Heart right ventricle (tissue), 16 donors: Measurements from ENCODE around the gene SFSWAP. TPM values are rescaled to one million over a fixed set of nuclear protein-coding genes. Genes with fewer than 3 reads are reported as not detected.
A peak's percentile ranks its signal among the peaks of the same experiment; 100 is the strongest.
"Not testable (repeated sequence)": the region's sequence is repeated elsewhere in the genome, so short reads cannot be mapped to it uniquely, and the experiment has no call there.

Source experiments
- ATAC-seq, 8 donors: fragments of 200-7000 bp; cut with Tn5 transposase; one replicate each; pipeline ENCODE4 v1.9.1; 2020; ENCODE audit warnings: mild to moderate bottlenecking in 8 of 8, moderate library complexity in 8 of 8, moderate number of reproducible peaks in 1 of 8
- DNase-seq, 2 donors: peaks; one replicate each; pipeline ENCODE4 v3.0.0-alpha.2; 2020
- H3K27ac ChIP-seq, 10 donors: fragments of 200-600 bp; sonication (generic) in 2 of 10; one replicate each; pipeline versions ENCODE4 v1.5.0 to v1.8.0; 2020 to 2022; ENCODE audit warnings: mild to moderate bottlenecking in 3 of 10
- H3K27me3 ChIP-seq, 7 donors: fragments of 200-600 bp; one replicate each; pipeline ENCODE4 v1.8.0; 2021 to 2022; ENCODE audit warnings: mild to moderate bottlenecking in 2 of 7
- H3K36me3 ChIP-seq, 9 donors: fragments of 200-600 bp; sonication (generic) in 1 of 9; one replicate each; pipeline versions ENCODE4 v1.5.0 to v1.8.0; 2020 to 2022; ENCODE audit warnings: mild to moderate bottlenecking in 2 of 9
- H3K4me1 ChIP-seq, 9 donors: fragments of 200-600 bp; sonication (generic) in 1 of 9; one replicate each; pipeline versions ENCODE4 v1.5.0 to v1.8.0; 2020 to 2022; ENCODE audit warnings: mild to moderate bottlenecking in 4 of 9
- H3K4me3 ChIP-seq, 10 donors: fragments of 200-600 bp; sonication (generic) in 2 of 10; one replicate each; pipeline versions ENCODE4 v1.5.0 to v1.8.0; 2020 to 2022; ENCODE audit warnings: mild to moderate bottlenecking in 7 of 10, moderate library complexity in 2 of 10
- H3K9me3 ChIP-seq, 11 donors: fragments of 200-600 bp in 10 of 11; sonication (generic) in 2 of 11; one replicate each; pipeline versions ENCODE4 v1.5.0 to v1.8.0; 2013 to 2022; ENCODE audit warnings: mild to moderate bottlenecking in 2 of 11, control low read depth in 1 of 11, moderate library complexity in 1 of 11
- WGBS, 2 donors: extraction: QIAGEN DNeasy Blood & Tissue Kit; methylation state at CpG; one replicate each; pipeline ENCODE4 v1.1.7; 2013; ENCODE audit warnings: inconsistent platforms in 1 of 2; 5-methylcytosine and 5-hydroxymethylcytosine counted together
- intact Hi-C, 10 donors: fragments of 100-400 bp; cut with DNase I; formaldehyde crosslinking; loops; one replicate each; pipeline versions ENCODE4 v1.11.1 to v1.14.2; 2022
- polyA plus RNA-seq, 2 donors: library from polyadenylated mRNA; stranded (reverse); fragments of 200-250 nt; gene quantifications; one replicate each; pipeline ENCODE4 v1.2.3, GENCODE V29; 2013
- total RNA-seq, 10 donors: library from RNA; stranded (reverse); fragmentation: NEBNext Ultra II Directional in 3 of 10; extraction: Animal tissue kit (Norgen Biotek cat#: 25700) in 3 of 10; gene quantifications; one replicate each; pipeline versions ENCODE4 v1.2.1 to v1.2.4, GENCODE V29; 2021 to 2023
- TF ChIP-seq, protein P1 (sequence below), 9 donors: fragments of 200-600 bp; sonication (generic) in 2 of 9; IDR thresholded peaks; one replicate each; pipeline versions ENCODE4 v1.5.0 to v1.8.0; 2021 to 2022; ENCODE audit warnings: antibody characterized with exemption in 9 of 9, mild to moderate bottlenecking in 5 of 9, moderate library complexity in 1 of 9
- donor health status: Arrhythmogenic right ventricular cardiomyopathy.
- donor health status: ischemic (EF 13 %, LVEDD 7.1; RV severe dilation, severe dysfunction).
- donor health status: healthy with polysubstance abuse.
- donor health status: DM: no; HTN: yes; CAD: no.
- donor health status: DM: no; HTN: no; CAD: no.
- donor health status: ischemic (EF 25% LVEDD 6.9; RV normal size, moderate dysfunction).
- donor health status: ischemic (EF 25% LVEDD 5.7; RV mildly dilated, moderate dysfunction).
- donor health status: healthy.
- donor health status: DM: yes; HTN: yes; CAD: no.
- donor health status: Ischemic cardiomyopathy.
- donor health status: ischemic (EF 35%, LVEDD 5.7; RV mildly dilated, moderate dysfunction).
- donor health status: nonischemic (EF 11% LVEDD 7.7; RV severe dilation, severe dysfunction).
- donor health status: DM: yes; HTN: yes; CAD: no.
- donor health status: PGD.
- donor health status: ischemic (EF 29% LVEDD 5.4; RV normal size, mild dysfunction).
- donor health status: nonischemic (EF 23%, LVEDD 6.1; RV moderate dilation, normal function).

SFSWAP gene
- total and polyA plus RNA-seq, 12 donors, result 14.5 to 34.1 (median 19.6) TPM

DNA sequence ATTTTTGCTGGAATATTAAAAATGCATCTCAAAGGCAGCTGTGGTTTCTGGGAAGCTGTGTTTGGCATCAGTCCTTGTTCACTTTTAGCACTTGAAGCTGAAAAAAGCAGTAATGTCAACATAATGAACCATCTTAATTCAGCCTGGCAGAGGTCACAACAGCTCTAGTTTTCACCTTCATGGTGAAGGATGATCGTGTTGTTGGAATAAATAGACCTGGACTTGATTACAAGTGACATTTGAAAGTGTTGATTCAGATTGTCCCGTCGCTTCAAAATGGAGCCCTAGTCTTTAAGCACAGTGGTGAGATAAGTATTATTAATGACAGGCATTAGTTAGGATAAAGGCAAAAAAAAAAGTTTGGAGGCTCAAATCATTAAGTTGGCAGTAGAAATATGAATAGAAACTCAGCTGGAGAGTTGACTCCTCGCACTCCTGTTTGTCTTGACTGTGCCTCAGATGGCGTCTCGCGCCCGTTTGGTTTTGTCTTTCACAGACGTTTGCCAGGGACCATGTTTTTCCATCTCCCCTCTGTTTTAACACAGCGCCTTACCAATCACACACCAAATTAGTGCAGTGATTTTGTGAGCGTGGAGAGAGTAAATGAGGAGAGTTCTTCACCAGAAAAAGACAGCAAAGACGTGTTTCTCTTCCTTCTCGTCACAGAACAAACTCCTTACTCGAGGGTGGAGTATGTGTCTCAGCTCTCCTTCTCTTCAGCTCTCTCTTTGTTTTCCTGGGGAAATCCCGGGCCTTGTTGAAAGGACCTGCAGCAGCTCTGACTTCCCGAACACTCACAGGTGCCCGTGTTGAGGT lies 63.9 kb downstream of the SFSWAP start:
- no peaks in the 10 kb centered on the region for H3K9me3 ChIP-seq
- H3K36me3 ChIP-seq, result peaks cover 0 to 97% (median 37%) of the 10 kb centered on the region in 9 donors
- no peak overlapping the region for H3K4me3 ChIP-seq
- WGBS, 2 donors, result 70 to 77% methylated on average over 17 of the region's 17 CpGs
- TF ChIP-seq, protein P1, sequence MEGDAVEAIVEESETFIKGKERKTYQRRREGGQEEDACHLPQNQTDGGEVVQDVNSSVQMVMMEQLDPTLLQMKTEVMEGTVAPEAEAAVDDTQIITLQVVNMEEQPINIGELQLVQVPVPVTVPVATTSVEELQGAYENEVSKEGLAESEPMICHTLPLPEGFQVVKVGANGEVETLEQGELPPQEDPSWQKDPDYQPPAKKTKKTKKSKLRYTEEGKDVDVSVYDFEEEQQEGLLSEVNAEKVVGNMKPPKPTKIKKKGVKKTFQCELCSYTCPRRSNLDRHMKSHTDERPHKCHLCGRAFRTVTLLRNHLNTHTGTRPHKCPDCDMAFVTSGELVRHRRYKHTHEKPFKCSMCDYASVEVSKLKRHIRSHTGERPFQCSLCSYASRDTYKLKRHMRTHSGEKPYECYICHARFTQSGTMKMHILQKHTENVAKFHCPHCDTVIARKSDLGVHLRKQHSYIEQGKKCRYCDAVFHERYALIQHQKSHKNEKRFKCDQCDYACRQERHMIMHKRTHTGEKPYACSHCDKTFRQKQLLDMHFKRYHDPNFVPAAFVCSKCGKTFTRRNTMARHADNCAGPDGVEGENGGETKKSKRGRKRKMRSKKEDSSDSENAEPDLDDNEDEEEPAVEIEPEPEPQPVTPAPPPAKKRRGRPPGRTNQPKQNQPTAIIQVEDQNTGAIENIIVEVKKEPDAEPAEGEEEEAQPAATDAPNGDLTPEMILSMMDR (IDR thresholded peaks at IDR 0.05), result no peak
- peaks cover 0 to 23% (median 5%) of the 10 kb centered on the region in 9 donors for H3K4me1 ChIP-seq
- intact Hi-C loops, result no loop called here
- H3K27ac ChIP-seq, result peak overlapping the region in 6 of 10 donors; percentile 19 to 48 (median 30)
- ATAC-seq (peak in 4 of 8 donors; percentile 46 to 76 (median 63)), DNase-seq (no peak)
- H3K27me3 ChIP-seq, result no peaks in the 10 kb centered on the region

DNA sequence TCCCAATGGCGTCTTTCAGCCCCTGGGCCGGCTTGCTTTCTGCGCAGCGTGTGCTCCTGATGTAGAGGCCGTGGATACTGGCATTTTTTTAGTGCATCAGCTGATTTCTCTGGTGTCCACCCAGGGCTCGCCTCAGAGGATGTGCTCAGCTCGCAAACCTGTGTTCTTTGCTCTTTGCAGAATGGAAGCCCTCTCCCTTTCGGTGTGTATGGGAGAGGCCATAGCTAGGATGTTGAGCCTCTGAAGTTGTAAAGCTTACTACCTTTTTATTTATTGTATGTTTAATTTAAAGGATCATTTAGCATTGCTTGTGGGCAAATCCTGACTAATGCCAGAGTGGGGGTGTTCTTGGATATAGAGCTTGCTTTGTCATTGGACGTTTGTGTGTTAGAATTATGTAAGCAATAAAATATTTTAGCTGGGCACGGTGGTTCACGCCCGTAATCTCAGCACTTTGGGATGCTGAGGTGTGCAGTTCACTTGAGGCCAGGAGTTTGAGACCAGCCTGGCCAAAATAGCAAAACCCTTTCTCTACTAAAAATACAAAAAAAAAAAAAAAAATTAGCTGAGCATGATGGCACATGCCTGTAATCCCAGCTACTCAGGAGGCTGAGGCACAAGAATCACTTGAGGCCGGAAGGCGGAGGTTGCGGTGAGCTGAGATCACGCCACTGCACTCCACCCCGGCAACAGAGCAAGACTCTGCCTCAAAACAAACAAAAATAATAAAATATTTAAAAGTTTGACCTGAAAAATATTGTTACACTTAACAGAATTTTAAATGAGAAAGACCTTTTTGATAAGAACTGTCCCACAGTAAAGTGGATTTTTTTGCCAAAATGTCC lies 64.7 kb downstream of the SFSWAP start:
- WGBS, 2 donors, result 79 to 91% methylated on average over 17 of the region's 17 CpGs
- peak overlapping the region in 2 of 10 donors; percentile 27 to 44 for H3K27ac ChIP-seq
- TF ChIP-seq, protein P1 (IDR thresholded peaks at IDR 0.05), result no peak
- peaks cover 0 to 23% (median 5%) of the 10 kb centered on the region in 9 donors for H3K4me1 ChIP-seq
- ATAC-seq, result no peak
- H3K36me3 ChIP-seq, result peaks cover 0 to 97% (median 29%) of the 10 kb centered on the region in 9 donors
- DNase-seq, result no peak
- H3K27me3 ChIP-seq, result no peaks in the 10 kb centered on the region
- H3K9me3 ChIP-seq, result no peaks in the 10 kb centered on the region
- no peak overlapping the region for H3K4me3 ChIP-seq
- intact Hi-C loops, result no loop called here

DNA sequence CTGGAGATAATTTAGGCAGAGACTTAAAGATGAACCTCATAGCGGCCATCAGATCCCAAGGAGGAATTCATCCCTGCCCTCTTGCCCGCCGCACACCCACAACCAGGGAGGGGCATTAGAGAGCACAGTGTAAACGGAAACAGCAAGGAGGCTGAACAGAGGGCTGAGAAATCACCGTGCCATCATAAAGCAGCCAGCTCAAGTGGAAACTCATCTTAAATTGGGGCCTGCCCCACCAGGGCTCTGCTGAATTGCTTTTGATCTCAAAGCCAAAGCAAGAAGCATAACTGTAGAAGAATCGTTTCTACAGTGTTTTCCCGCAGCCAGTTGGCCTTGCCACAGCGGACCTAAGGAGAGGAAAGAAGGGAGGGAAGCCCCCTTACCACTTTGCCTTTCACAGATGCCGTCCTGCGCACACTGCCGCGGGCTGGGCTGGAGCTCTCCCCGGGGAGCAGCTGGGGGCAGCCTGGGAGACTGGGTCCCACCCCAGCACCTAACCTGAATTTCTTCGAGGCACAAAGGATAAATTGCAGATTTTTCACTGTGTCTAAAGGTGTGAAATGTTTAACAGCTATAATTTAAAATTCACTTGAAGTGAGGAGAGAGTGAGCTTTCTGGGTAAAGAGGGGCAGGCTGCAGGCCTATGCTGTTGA lies 65.5 kb downstream of the SFSWAP start:
- Histone ChIP-seq H3K27me3 (no peaks in the 10 kb centered on the region), H3K27ac (no peak overlapping the region), H3K36me3 (peaks cover 0 to 97% (median 29%) of the 10 kb centered on the region in 9 donors), H3K4me3 (no peak overlapping the region), H3K4me1 (peaks cover 0 to 23% (median 5%) of the 10 kb centered on the region in 9 donors), H3K9me3 (no peaks in the 10 kb centered on the region)
- DNase-seq (no peak), ATAC-seq (no peak)
- WGBS, 2 donors, result 88 to 91% methylated on average over 14 of the region's 14 CpGs
- intact Hi-C loops, result no loop called here
- TF ChIP-seq, protein P1 (IDR thresholded peaks at IDR 0.05), result no peak

DNA sequence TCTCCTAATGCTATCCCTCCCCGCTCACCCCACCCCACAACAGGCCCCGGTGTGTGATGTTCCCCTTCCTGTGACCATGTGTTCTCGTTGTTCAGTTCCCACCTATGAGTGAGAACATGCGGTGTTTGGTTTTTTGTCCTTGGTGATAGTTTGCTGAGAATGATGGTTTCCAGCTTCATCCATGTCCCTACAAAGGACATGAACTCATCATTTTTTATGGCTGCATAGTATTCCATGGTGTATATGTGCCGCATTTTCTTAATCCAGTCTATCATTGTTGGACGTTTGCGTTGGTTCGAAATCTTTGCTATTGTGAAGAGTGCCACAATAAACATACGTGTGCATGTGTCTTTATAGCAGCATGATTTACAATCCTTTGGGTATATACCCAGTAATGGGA lies 66.4 kb downstream of the SFSWAP start:
- DNase-seq, H3K4me3 ChIP-seq, intact Hi-C loops, H3K9me3 ChIP-seq, ATAC-seq, H3K27ac ChIP-seq, H3K27me3 ChIP-seq: not testable (repeated sequence)
- WGBS, 2 donors, result 96 to 98% methylated on average over 9 of the region's 9 CpGs
- H3K4me1 ChIP-seq, result peaks cover 0 to 23% (median 5%) of the 10 kb centered on the region in 9 donors
- peaks cover 0 to 97% (median 34%) of the 10 kb centered on the region in 9 donors for H3K36me3 ChIP-seq
